Body of pancreas (tissue), 4 donors: ENCODE data around the gene ATG12.

Experiments
- CTCF ChIP-seq, 7 experiments: fragments of 450-650 bp in 4 of 7; fragments of 200-600 bp in 3 of 7; sonication (generic) in 3 of 7; IDR thresholded peaks; one replicate each; pipeline ENCODE4 v1.5.1; 2016 to 2019; ENCODE audit warnings: antibody characterized with exemption in 7 of 7
- POLR2A ChIP-seq, 3 donors: fragments of 450-650 bp; IDR thresholded peaks; one replicate each; pipeline ENCODE4 v1.6.1; 2016; ENCODE audit warnings: antibody characterized with exemption in 3 of 3, mild to moderate bottlenecking in 2 of 3

DNA sequence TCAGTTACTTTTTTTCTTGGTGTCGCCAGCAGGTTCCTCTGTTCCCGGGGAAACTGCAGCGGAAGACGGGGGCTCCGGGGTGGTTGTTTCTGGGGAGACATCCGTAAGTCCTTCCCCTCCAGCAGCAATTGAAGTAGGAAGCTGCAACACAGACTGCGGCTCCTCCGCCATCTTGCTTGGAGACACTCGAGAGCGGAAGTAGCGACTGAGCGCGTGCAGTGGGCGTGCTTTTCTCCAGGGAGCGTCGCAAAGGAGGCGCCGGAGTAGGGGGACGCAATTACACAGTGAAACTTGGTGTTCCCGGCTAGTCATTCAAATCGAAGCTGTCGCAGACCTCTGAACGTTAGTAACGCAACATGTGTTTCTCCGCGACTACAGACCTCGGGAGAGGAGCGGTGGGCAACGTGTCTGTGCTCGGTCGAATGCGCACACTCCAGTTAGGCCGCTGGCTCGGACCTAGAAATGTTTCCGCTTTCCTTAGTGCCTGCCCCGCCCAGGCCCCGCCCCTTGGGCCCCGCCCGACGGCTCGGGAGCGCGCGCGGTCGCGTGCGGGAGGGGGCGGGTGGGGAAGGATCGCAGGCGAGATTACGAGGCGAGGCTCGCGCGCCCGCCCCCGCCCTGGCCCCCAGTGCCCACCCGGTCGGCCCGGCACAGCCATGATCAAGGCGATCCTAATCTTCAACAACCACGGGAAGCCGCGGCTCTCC, at the start of gene ATG12, which contains the start of gene AP3S1:
- TF ChIP-seq CTCF (IDR thresholded peaks at IDR 0.05) (peak in 1 of 7 experiments; percentile 8), POLR2A (IDR thresholded peaks at IDR 0.05) (peak; percentile 70 to 97 (median 96))
